ENCODE results near the gene C1R.

Gene C1R

DNA sequence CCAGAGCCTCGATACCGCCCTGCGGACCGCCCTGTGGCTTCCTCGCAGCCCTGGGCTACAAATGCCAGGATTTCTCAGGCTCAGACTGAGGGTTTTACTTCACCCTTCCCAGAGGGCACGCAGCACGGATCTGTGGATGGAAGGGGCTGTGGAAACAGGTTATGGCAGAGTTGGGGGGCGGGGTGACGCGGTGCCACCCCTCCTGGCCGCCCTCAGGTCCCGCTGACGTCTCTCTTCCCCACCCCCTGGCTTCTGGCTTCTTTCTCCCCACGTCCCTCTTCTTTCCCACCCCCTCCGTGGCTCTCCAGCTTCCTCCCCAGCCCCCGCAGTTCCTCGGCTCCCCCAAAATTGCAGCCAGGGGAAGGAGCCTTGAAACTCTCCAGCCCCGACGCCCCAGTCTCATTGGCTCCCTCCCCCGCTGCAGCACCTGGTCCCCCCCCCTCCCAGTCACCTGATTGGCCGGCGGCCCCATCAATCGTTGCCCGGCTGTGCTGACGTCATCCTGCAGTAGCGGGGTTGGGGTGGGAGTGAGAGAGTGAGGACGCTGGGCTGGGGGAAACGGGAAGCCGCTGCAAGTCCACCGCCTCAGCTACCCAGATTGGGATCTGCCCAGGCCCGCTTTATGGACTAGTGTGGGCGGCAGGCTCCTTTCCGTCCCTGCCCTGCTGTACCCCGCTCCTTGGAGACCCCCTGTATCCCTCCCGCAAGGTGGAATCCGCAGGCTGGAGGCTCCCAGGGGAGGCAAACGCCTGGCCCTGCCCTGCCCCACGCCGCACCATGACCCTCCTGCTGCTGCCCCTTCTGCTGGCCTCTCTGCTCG is 37.8 kb upstream of the C1R start, which contains the start of gene CLSTN3:
TSS of gene CLSTN3 (plus strand) at position 500 of the 820 bp plus-strand sequence. CDS start at position 778, 278 bp downstream.
- Histone ChIP-seq H3K36me3 (ENCODE audit: control insufficient read depth, insufficient read depth, low read length) (peaks cover 17% of the 10 kb centered on the region; the same call in 1 of the 2 replicates), H3K9me3 (ENCODE audit: control insufficient read depth, insufficient read depth, low read depth, low read length) (no peaks in the 10 kb centered on the region), H3K9ac (ENCODE audit: low read length) (peak within 1 kb of the TSS; percentile 64), H3K27me3 (ENCODE audit: control insufficient read depth, insufficient read depth, low read length) (peaks cover 35% of the 10 kb centered on the region), H3K4me3 (ENCODE audit: low read depth, low read length) (peak within 1 kb of the TSS; percentile 88), H3K4me1 (ENCODE audit: control insufficient read depth, insufficient read depth, low read length) (peaks cover 23% of the 10 kb centered on the region), H3K27ac (ENCODE audit: low read depth, low read length) (0 out of 2 replicates have a peak within 1 kb of the TSS, but pooled peaks have one; percentile 9)

DNA sequence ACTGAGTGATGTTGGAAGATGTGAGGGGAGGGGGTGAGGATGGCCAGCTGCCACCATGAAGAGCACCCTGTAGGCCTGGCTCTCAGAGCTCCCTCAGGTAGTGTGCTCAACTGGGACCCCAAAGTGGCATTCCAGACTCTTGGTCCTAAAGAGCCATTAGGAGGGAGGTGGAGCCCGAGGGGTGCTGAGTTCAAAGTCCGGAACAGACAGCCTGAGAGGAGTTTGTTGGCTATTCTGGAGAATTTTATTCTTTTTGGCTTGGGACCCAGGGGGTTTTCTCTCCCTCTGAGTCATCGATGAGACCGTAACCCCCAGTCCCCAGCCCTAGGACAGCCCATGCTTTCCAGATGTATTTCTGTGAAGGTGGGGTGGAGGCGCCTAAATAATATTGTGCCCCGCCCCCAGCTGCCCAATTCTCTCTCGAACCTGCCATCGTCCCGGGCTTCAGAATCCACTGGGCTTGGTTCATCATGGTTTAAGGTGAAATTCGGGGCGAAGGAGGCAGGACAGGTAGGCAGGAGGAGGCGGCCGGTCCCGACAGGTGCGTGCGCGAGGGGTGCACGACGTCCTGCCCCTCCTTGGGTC is 37.1 kb upstream of the C1R start:
- H3K9me3 ChIP-seq (ENCODE audit: control insufficient read depth, insufficient read depth, low read depth, low read length), result no peaks in the 10 kb centered on the region
- H3K4me3 ChIP-seq (ENCODE audit: low read depth, low read length), result peak overlapping the region; percentile 88
- 0 out of 2 replicates have a peak, but pooled peaks cover 10% of the 10 kb centered on the region for H3K36me3 ChIP-seq (ENCODE audit: control insufficient read depth, insufficient read depth, low read length)
- H3K4me1 ChIP-seq (ENCODE audit: control insufficient read depth, insufficient read depth, low read length), result peaks cover 23% of the 10 kb centered on the region
- H3K27me3 ChIP-seq (ENCODE audit: control insufficient read depth, insufficient read depth, low read length), result peaks cover 35% of the 10 kb centered on the region
- H3K9ac ChIP-seq (ENCODE audit: low read length), result peak overlapping the region; percentile 21
- no peak overlapping the region for H3K27ac ChIP-seq (ENCODE audit: low read depth, low read length)

DNA sequence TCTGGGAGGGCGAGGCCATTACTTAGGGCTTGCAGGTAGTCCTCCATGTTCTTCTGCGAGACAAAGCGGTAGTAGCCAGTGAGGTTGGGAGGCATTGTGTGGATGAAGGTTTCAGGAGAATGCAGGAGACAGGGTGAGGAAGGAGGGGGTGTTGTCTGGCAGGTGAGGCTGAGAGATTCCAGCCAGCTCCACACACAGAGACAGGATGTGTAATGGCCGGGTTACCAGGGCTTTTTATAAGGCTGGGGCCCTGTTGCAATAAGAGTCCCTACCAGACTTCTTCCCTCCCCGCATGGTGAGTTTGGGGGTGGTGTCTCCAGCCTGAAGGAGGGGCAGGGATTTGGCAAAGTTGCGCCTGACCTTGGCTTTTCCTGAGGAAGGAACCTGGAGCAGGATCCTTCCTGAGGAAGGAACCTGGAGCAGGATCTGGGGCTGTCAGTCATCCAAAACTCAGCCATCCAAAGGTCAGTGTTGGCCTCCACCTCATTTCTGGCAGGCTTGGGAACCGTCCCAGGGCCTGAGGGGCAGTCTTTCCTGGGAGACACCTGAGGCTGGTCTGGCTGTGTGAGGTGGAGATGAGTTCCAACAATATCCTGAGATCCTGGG is 36.5 kb upstream of the C1R start, which contains the start of gene RBP5:
TSS of gene RBP5 (minus strand) at position 209 of the 606 bp plus-strand sequence. CDS start at position 95, 114 bp downstream.
- H3K27me3 ChIP-seq (ENCODE audit: control insufficient read depth, insufficient read depth, low read length), result peaks cover 35% of the 10 kb centered on the region
- no peaks in the 10 kb centered on the region for H3K9me3 ChIP-seq (ENCODE audit: control insufficient read depth, insufficient read depth, low read depth, low read length)
- peak within 1 kb of the TSS; percentile 88 for H3K4me3 ChIP-seq (ENCODE audit: low read depth, low read length)
- no peak within 1 kb of the TSS for H3K27ac ChIP-seq (ENCODE audit: low read depth, low read length)
- 0 out of 2 replicates have a peak, but pooled peaks cover 7% of the 10 kb centered on the region for H3K36me3 ChIP-seq (ENCODE audit: control insufficient read depth, insufficient read depth, low read length)
- peak within 1 kb of the TSS; percentile 21 for H3K9ac ChIP-seq (ENCODE audit: low read length)
- H3K4me1 ChIP-seq (ENCODE audit: control insufficient read depth, insufficient read depth, low read length), result peaks cover 23% of the 10 kb centered on the region

GRCh38 chr12:7127916-7128626 is 35.8 kb upstream of the C1R start:
- Histone ChIP-seq H3K4me3 (ENCODE audit: low read depth, low read length) (no peak overlapping the region), H3K4me1 (ENCODE audit: control insufficient read depth, insufficient read depth, low read length) (peaks cover 26% of the 10 kb centered on the region), H3K27ac (ENCODE audit: low read depth, low read length) (no peak overlapping the region), H3K36me3 (ENCODE audit: control insufficient read depth, insufficient read depth, low read length) (no peaks in the 10 kb centered on the region), H3K27me3 (ENCODE audit: control insufficient read depth, insufficient read depth, low read length) (peaks cover 35% of the 10 kb centered on the region), H3K9me3 (ENCODE audit: control insufficient read depth, insufficient read depth, low read depth, low read length) (no peaks in the 10 kb centered on the region), H3K9ac (ENCODE audit: low read length) (no peak overlapping the region)

DNA sequence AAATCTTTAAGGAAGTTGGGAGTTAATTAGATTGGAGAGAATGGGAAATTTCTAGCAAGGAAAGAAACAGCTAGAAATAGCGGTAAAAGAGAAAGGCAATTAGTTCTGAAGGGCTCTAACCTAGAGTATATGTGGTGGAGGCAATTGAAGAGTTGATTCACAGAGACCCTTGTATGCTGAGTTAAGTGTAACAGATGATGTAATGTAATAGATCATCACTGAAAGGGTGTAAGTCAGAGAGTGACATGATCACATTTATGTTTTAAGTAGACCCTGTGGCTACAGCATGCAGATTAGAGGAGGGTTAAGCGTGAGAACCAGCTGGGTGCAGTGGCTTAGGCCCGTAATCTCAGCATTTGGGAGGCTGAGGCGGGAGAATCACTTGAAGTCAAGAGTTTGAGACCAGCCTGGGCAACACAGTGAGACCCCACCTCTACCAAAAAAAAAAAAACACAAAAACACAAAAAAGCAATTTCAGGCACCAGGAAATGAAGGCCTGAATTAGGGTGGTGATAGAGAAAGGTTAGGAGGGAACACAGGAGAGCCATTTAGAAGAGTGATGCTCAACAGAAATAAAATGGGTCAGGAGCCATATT is 33.5 kb upstream of the C1R start:
- Histone ChIP-seq H3K4me1 (ENCODE audit: control insufficient read depth, insufficient read depth, low read length) (peaks cover 21% of the 10 kb centered on the region), H3K36me3 (ENCODE audit: control insufficient read depth, insufficient read depth, low read length) (no peaks in the 10 kb centered on the region), H3K27ac (ENCODE audit: low read depth, low read length) (no peak overlapping the region)

GRCh38 chr12:7123806-7124522 is 31.7 kb upstream of the C1R start:
- no peaks in the 10 kb centered on the region for H3K9me3 ChIP-seq (ENCODE audit: control insufficient read depth, insufficient read depth, low read depth, low read length)
- peaks cover 16% of the 10 kb centered on the region for H3K4me1 ChIP-seq (ENCODE audit: control insufficient read depth, insufficient read depth, low read length)

More for the DNA sequence above, 33.5 kb upstream of the C1R start:
- Histone ChIP-seq H3K9ac (ENCODE audit: low read length) (no peak overlapping the region), H3K27me3 (ENCODE audit: control insufficient read depth, insufficient read depth, low read length) (peaks cover 21% of the 10 kb centered on the region), H3K9me3 (ENCODE audit: control insufficient read depth, insufficient read depth, low read depth, low read length) (no peaks in the 10 kb centered on the region), H3K4me3 (ENCODE audit: low read depth, low read length) (no peak overlapping the region)

DNA sequence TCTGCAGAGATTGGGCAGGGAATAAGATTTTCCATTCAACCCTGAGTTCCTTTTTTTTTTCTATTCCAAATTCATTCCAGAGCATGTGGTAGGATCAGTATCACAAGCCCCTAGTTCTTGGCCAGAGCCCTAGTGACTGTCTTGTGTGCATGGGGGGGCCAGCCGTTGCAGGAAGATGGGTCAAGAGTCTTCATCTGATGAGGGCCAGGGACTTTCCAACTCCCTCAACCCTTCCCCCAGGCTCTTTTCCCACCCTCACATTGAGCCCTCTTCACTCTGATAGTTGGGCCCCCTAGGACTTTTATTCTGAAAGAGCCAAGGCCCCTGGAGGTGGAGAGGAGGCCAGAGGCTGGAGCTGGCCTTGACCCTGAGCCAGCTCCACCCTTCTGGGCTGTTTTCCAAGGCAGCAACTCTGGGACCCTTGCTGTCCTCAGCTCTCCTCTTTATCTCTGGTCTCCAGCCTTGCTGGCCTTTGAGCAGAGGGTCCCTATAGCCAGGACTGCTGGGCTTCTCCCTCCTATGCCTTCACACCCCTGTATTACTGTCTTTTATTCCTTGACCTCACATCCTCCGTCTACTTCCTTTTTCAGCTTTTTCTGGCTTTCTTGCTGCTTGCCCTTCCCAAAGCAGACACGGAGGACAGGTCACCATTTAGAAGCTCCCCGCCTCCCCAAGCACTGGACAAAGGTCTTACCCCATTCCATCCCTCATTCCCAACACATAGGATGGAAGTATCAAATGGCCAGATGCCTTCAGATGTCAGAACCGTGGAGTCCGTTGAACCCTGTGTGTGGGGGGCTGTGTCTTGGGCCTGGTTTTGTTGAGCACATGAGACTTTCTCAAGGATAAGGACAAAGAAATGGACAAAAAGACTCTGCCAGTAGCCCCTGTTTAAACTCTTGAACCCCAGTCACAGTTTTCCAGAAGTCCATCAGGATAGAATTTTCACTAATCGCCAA is 30.8 kb upstream of the C1R start:
- H3K4me1 ChIP-seq (ENCODE audit: control insufficient read depth, insufficient read depth, low read length), result peaks cover 8% of the 10 kb centered on the region
- no peak overlapping the region for H3K4me3 ChIP-seq (ENCODE audit: low read depth, low read length)
- no peaks in the 10 kb centered on the region for H3K36me3 ChIP-seq (ENCODE audit: control insufficient read depth, insufficient read depth, low read length)
- H3K27me3 ChIP-seq (ENCODE audit: control insufficient read depth, insufficient read depth, low read length), result peaks cover 4% of the 10 kb centered on the region; the same call in 1 of the 2 replicates
- H3K27ac ChIP-seq (ENCODE audit: low read depth, low read length), result no peak overlapping the region
- H3K9ac ChIP-seq (ENCODE audit: low read length), result no peak overlapping the region
- H3K9me3 ChIP-seq (ENCODE audit: control insufficient read depth, insufficient read depth, low read depth, low read length), result no peaks in the 10 kb centered on the region

More at GRCh38 chr12:7123806-7124522, 31.7 kb upstream of the C1R start:
- no peak overlapping the region for H3K4me3 ChIP-seq (ENCODE audit: low read depth, low read length)
- no peak overlapping the region for H3K27ac ChIP-seq (ENCODE audit: low read depth, low read length)
- H3K36me3 ChIP-seq (ENCODE audit: control insufficient read depth, insufficient read depth, low read length), result no peaks in the 10 kb centered on the region
- no peak overlapping the region for H3K9ac ChIP-seq (ENCODE audit: low read length)
- H3K27me3 ChIP-seq (ENCODE audit: control insufficient read depth, insufficient read depth, low read length), result peaks cover 12% of the 10 kb centered on the region

DNA sequence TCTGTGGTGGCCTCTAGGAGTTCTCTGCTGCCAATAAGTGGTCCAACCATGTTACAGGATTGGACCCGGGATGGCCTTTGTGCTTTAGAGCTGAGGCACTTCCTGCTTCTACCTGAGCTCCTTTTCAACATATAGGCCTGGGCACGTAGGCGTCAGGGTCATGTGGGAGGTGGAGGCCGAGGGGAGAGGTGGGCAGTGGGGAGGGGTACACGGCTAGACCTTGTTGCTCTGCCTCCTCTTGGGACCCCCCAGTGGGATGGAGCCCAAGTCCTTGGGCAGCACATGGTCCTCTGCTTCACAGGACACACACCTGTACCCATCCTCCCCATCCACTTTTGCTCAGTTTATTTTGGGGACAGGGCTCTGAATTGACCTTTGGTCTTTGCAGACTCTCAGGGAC is 29.1 kb upstream of the C1R start:
- Histone ChIP-seq H3K9ac (ENCODE audit: low read length) (no peak overlapping the region), H3K36me3 (ENCODE audit: control insufficient read depth, insufficient read depth, low read length) (no peaks in the 10 kb centered on the region), H3K4me1 (ENCODE audit: control insufficient read depth, insufficient read depth, low read length) (peaks cover 4% of the 10 kb centered on the region; the same call in 1 of the 2 replicates), H3K4me3 (ENCODE audit: low read depth, low read length) (no peak overlapping the region), H3K9me3 (ENCODE audit: control insufficient read depth, insufficient read depth, low read depth, low read length) (no peaks in the 10 kb centered on the region), H3K27me3 (ENCODE audit: control insufficient read depth, insufficient read depth, low read length) (peaks cover 3% of the 10 kb centered on the region; the same call in 1 of the 2 replicates), H3K27ac (ENCODE audit: low read depth, low read length) (no peak overlapping the region)

DNA sequence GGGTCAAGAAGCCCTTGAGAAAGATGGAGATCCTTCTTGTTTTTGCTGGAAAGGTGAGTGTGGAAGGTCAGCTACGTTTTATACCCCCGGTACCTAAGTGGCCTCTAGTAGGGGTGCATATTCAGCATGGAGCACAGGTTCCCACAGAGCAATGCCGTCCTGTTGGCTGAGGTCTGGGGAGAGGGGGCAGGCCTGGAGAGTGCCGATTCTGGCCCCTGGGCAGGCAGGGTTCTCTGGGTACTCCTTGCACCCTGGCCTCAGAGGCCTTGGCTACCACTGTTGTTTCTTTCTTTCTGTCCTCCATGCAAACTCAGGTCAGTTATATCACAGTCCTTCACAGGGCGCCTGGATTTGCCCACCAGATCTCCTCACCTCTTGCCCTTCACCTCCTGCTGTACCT is 27.9 kb upstream of the C1R start:
- Histone ChIP-seq H3K4me1 (ENCODE audit: control insufficient read depth, insufficient read depth, low read length) (peaks cover 4% of the 10 kb centered on the region; the same call in 1 of the 2 replicates), H3K9ac (ENCODE audit: low read length) (no peak overlapping the region), H3K36me3 (ENCODE audit: control insufficient read depth, insufficient read depth, low read length) (no peaks in the 10 kb centered on the region), H3K27me3 (ENCODE audit: control insufficient read depth, insufficient read depth, low read length) (peaks cover 3% of the 10 kb centered on the region; the same call in 1 of the 2 replicates), H3K4me3 (ENCODE audit: low read depth, low read length) (no peak overlapping the region), H3K27ac (ENCODE audit: low read depth, low read length) (no peak overlapping the region), H3K9me3 (ENCODE audit: control insufficient read depth, insufficient read depth, low read depth, low read length) (no peaks in the 10 kb centered on the region)

All from HUES6 (cell line).